GM21390 (cell line): ENCODE results near the gene GYS1.
"Not testable (repeated sequence)": the region's sequence is repeated elsewhere in the genome, so short reads cannot be mapped to it uniquely, and the experiment has no call there.

Source experiments
- ATAC-seq: cut with Tn5 transposase; IDR thresholded peaks from one replicate; pipeline ENCODE4 v1.9.1; 2021; ENCODE audit not compliant: unreplicated experiment

Gene GYS1

DNA sequence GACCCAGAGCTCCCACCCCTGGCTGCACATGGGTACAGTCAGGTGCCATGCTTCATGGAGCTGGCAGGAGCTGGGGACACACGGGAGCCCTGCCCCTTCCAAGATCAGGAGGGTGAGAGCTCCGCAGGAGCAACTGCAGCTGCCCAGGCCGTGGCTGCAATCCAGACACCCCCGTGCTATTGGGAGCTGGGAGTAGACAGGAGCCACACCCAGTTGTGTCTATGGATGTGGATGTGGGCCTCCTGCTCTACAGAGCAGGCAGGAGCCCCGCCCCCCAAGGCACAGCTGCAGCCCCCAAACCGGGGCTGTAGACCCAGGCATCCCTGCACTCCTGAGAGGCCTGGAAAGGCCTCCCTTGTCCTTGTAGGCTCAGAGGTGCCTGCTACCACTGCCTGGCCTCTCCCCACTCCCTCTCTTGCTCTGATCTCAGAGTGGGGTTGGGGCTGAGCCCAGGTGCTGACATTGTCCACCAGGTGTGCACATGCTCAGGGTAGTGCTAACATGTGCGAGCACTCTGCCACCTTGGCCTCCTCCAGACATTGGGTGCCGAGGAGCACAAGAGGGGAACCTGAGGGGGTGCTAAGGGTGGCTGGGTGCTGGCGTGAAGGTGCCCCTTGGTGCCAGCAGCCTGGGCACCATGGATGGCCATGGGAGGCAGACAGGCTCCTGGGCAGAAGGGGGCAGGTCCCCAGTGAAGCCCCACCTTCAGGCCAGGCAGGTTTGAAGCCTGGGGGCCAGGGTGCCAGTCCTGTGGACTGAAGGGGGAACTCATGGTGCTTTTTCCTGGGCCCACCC, 46.4 kb downstream of the GYS1 start:
- no peak for ATAC-seq

DNA sequence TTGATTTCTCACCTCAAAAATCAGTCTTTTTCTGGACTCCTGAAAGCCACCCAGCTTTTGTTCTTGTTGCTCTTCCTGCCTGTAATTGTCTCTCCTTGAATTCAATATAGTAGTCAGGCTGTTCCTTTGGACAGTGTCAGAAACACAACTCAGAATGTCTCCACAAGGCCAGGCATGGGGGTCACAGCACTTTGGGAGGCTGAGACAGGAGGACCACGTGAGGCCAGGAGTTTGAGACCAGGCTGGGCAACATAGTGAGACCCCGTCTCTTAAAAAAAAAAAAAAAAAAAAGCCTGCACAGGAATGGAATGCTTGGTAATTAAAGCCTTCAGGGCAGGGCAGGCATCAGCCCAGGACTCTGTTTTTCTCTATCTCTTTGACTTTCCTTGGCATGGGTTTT, 47.3 kb downstream of the GYS1 start:
- no peak for ATAC-seq

DNA sequence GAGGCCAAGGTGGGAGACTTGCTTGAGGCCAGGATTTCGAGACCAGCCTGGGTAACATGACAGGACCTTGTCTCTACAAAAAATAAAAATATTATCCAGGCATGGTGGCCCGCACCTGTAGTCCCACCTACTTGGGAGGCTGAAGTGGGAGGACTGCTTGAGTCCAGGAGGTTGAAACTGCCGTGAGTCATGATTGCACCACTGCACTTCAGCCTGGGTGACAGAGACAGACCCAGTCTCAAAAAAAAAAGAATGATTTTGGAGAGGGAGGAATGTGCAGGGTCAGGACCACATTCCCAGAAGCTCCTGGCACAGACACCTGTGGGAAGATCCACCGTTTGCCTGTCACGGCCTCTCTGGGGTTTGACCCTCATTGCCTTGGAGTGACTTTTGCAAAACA, 47.7 kb downstream of the GYS1 start:
- no peak for ATAC-seq

DNA sequence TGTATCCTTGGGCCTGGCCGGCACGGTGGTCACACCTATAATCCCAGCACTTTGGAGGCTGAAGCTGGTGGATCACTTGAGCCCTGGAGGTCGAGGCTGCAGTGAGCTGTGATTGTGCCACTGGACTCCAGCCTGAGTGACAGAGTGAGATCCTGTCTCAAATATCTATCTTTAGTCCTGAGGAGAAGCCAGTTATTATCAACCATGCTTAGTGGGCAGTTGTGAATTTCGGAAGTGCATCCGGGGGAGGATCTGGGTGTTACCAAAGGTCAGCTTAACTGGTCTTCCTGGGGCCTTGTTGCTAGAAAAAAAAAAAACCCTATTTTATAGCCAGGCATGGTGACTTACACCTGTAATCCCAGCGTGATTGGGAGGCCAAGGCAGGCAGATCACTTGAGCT, 50.0 kb downstream of the GYS1 start:
- ATAC-seq, result no peak

DNA sequence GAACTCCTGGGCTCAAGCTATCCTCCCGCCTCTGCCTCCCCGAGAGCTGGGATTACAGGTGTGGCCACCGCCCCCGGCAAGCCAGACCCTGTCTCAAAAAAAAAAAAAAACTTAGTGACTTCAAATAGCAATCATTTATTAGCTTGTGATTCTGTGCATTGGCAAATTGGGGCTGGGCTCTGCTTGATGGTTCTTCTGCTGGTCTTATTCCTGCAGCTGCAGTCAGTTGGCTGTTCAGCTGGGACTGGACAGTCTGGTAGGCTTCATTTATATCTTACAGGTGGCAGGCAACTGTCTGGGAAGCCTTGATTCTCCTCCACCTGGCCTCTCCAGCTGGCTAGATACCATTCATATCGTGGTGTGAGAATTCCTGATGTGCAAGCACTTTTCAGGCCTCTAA, 52.2 kb downstream of the GYS1 start:
- ATAC-seq, result no peak

DNA sequence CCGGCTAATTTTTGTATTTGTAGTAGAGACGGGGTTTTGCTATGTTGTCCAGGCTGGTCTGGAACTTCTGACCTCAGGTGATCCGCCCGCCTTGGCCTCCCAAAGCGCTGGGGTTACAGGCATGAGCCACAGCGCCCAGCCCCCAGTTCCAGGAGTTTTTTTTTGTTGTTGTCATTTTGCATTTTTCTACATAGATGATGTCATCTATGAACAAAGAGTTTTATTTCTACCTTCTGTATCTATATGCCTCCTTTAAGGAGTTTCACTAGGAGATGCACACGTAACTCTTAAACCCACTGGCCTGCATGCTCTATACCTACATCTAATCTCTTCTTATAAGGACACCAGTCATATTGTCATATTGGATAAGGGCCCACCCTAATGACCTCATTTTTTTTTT, 54.9 kb downstream of the GYS1 start:
- ATAC-seq, result no peak

DNA sequence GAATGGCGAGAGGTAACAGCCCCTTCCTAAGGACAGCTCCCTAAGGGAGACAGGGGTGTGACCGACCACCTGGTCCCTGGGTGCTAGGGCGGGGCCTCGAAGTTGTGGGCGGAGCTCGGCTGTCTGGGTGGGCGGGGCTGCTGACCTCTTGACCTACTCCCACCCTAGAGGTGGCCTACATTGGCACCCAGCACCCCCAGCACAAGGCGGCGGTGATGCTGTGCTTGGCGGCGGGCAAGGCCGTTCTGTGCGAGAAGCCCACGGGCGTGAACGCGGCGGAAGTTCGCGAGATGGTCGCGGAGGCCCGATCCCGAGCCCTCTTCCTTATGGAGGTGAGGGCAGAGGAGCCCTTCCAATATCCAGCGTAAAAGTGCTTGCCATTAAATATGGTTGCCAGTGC, 57.2 kb downstream of the GYS1 start:
- ATAC-seq, result no peak

DNA sequence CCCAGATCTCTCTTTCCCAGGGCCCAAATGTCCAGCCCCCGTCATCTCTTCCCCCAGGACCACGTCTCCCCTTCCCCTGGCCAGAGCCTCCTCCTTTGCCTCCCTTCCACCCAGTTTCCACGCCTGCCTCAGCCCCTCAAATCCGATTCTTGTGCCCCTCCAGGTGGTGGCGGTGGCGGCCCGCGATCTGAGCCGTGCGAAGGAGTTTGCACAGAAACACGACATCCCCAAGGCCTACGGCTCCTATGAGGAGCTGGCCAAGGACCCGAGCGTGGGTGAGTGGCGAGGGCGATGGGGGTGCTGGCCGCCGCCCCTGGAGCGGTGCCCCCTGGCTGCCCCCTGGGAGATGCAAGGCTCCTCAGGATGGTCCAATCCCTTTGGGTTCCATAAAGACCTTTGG, 58.3 kb downstream of the GYS1 start:
- ATAC-seq, result no peak

DNA sequence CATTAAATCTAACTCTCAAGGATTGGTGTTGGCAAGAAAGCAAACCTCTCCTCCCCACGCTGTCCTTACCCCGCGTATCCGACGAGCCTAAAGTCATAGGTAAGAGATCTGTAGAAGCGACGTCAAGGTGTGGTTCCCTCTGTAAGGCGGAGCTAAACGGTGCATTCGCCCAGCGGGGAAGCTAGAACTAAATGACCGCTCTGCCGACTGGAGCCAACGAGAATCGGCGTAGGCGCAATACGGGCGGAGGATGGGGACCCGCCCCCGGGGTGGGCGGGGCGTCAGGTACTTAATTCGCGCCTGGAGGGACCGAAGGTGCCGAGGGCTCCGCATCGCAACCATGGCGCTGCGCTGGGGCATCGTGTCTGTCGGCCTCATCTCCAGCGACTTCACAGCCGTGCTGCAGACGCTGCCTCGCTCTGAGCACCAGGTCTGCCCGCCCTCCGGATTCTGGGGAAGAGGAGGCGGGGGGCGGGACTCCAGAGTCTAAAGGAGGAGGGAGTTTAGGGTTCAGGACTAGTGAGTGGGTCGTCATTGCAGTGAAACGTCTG, 59.7 kb downstream of the GYS1 start, which contains the start of gene DHDH:
TSS of gene DHDH (plus strand) at position 318 of the 551 bp plus-strand sequence. CDS start at position 341, 23 bp downstream.
- peak; percentile 46 for ATAC-seq

DNA sequence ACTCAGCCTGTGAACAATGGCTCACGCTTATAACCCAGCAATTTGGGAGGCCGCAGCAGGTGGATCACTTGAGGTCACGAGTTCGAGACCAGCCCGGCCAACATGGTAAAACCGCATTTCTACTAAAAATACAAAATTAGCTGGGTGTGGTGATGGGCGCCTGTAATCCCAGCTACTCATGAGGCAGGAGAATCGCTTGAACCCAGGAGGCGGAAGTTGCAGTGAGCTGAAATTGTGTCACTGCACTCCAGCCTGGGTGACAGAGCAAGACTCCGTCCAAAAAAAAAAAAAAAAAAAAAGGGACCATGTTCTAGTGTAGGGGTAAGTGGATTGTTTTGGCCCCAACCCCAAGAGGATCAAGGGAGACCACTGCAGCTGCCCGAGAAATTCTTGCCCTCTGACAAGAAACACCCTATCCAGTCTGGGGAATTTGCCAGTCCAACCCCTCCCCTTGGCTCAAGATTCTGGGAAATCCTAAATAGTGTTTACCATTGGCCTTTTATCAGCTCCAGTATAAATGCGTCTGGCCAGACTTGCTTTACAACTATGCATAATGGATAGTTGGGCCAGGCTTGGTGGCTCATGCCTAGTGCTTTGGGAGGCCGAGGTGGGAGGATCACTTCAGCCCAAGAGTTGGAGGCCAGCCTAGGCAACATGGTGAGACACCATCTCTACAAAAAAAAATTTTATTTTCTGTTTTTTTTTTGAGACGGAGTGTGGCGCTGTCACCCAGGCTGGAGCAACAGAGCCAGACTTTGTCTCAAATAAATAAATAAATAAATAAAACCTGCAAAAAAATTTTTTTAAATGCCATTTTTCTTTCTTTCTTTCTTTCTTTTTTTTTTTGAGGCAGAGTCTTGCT, 64.7 kb downstream of the GYS1 start:
- no peak for ATAC-seq

DNA sequence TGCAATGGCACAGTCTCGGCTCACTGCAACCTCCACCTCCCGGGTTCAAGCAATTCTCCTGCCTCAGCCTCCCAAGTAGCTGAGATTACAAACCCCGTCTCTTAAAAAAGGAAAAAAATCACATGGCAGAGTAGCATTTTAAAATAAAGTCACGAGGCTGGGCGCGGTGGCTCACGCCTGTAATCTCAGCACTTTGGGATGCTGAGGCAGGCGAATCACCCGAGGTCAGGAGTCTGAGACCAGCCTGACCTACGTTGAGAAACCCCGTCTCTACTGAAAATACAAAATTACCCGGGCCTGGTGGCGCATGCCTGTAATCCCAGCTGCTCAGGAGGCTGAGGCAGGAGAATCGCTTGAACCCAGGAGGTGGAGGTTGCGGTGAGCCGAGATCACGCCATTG, 65.4 kb downstream of the GYS1 start:
- ATAC-seq, result not testable (repeated sequence)

DNA sequence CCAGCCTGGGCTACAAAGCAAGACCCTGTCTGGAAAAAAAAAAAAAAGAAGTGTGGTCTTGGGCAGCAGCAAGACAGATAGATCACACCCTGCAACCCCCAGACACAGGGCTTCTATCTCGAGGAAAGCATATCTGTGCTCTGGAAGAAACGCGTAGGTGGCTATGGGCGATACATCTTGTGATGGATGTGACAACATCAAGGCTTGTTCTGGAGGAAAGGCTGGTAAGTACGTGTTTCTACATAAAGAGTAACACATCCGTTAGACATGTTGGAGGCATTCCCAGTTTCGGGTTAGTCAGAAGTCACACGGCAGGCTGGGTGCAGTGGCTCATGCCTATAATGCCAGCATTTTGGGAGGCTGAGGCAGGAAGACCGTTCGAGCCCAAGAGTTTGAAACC, 66.2 kb downstream of the GYS1 start:
- no peak for ATAC-seq

DNA sequence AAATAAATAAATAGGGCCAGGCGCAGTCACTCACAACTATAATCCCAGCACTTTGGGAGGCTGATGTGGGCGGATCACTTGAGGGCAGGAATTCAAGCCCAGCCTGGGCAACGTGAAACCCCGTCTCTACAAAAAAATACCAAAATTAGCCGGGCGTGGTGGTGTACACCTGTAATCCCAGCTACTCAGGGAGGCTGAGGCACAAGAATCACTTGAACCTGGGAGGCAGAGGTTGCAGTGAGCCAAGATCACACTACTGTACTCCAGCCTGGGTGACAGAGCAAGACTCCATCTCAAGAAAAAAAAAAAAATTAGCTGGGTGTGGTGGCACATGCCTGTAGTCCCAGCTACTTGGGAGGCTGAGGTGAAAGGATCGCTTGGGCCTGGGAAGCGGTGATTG, 67.2 kb downstream of the GYS1 start:
- not testable (repeated sequence) for ATAC-seq

DNA sequence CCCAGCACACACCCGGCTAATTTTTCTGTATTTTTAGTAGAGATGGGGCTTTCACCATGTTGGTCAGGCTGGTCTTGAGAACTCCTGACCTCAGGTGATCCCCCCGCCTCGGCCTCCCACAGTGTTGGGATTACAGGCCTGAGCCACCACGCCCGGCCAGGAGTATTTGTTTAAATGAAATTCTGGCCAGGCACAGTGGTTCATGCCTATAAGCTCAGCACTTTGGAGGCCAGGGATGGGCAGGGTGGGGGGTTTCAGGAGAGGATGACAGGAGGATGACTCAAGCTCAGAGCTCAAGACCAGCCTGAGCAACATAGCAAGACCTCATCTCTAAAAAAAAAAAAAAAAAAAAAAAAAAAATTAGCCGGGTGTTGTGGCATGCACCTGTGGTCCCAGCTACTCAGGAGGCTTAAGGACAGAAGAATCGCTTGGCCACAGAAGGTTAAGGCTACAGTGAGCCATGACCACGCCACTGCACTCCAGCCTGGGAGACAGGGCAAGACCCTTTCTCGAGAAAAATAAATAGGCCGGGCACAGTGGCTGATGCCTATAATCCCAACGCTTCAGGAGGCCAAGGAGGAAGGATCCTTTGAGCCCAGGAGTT, 67.8 kb downstream of the GYS1 start:
- no peak for ATAC-seq

DNA sequence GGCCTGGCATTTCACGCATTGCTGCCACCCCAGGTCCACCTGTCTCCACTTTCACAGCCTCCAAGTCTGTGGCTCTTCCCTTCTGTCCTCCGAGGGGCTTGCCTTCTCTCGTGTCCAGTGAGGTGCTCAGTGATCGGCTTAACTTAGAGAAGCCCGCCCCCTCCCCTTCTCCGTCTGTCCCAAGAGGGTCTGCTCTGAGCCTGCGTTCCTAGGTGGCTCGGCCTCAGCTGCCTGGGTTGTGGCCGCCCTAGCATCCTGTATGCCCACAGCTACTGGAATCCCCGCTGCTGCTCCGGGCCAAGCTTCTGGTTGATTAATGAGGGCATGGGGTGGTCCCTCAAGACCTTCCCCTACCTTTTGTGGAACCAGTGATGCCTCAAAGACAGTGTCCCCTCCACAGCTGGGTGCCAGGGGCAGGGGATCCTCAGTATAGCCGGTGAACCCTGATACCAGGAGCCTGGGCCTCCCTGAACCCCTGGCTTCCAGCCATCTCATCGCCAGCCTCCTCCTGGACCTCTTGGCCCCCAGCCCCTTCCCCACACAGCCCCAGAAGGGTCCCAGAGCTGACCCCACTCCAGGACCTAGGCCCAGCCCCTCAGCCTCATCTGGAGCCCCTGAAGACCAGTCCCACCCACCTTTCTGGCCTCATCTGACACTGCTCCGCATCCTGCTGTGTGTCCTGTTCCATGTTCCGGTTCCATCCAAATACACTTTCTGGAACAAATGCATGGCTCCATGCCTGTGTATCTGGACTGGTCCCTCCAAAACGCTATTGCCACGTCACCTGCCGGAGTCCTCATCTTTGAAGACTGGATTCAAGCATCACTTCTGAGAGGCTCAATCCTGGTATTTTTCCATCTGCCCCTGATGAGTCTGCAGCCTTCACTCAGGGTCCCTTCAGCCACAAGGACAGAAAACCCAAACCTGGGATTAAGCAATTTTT, 70.3 kb downstream of the GYS1 start:
- ATAC-seq, result no peak

DNA sequence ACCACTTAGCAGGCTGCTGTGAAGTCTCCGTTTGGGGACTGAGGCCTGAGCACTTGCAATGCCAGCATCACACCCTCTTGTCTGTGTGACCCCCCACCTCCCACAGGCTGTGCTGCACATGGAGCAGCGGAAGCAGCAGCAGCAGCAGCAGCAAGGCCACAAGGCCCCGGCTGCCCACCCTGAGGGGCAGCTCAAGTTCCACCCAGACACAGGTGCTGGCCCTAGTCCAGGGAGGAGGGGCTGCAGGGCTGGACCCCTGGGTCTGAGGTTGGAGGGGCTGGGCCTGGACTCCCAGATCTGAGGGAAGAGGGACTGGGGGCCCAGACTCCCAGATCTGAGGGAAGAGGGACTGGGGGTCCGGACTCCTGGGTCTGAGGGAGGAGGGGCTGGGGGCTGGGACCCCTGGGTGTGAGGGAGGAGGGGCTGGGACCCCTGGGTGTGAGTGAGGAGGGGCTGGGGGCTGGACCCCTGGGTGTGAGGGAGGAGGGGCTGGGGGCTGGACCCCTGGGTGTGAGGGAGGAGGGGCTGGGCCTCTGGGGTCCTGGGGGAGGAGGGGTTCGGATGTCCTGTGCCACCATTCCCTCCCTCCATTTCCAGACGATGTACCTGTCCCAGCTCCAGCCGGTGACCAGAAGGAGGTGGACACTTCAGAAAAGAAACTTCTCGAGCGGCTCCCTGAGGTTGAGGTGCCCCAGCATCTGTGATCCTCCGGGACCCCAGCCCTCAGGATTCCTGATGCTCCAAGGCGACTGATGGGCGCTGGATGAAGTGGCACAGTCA, 71.2 kb downstream of the GYS1 start:
- ATAC-seq, result no peak

DNA sequence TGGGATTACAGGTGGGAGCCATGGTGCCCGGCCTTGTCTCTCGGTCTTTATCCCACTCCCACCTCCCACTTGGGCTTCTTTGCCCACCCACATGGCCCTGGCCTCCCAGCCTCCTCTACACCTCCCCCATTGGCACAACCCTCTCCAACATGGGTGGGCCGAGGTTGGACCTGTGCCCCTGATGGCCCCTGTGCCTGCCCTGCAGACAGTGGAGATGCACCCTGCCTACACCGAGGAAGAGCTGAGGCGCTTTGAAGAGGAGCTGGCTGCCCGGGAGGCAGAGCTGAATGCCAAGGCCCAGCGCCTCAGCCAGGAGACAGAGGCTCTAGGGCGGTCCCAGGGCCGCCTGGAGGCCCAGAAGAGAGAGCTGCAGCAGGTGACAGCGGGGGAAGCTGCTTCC, 72.2 kb downstream of the GYS1 start:
- no peak for ATAC-seq

DNA sequence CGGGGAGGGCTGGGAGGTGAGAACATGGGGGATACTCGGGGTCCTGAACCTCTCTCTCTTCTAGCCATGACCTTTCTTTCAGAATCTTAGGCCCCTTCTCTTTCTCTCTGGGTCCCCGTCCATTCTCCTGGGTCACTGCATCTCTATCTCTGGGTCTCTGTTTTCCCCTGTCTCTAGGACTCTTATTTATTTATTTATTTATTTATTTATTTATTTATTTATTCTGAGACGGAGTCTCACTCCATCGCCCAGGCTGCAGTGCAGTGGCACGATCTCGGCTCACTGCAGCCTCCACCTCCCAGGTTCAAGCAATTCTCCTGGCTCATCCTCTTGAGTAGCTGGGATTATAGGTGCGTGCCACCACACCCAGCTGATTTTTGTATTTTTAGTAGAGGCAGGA, 73.8 kb downstream of the GYS1 start:
- not testable (repeated sequence) for ATAC-seq

DNA sequence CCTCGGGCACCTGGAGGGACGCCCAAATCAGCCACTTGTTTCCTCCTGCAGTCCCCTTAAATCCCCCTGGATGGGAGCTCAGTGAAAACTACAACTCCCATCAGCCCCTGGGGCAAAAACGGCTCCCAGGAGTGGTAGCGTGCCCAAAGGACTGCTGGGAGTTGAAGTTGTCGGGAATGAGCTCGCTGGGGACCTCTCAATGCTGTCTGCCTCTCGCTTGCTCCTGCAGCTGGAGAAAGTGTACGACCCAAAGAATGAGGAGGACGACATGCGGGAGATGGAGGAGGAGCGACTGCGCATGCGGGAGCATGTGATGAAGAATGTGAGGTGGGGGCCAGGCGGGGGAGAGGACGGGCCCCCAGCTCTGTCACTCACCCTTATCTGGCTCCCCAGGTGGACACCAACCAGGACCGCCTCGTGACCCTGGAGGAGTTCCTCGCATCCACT, 74.3 kb downstream of the GYS1 start:
- ATAC-seq, result no peak
